Loucy (cell line): ENCODE measurements around the gene CD160.
"Not testable (repeated sequence)": the region's sequence is repeated elsewhere in the genome, so short reads cannot be mapped to it uniquely, and the experiment has no call there.

Experiments
- H2AFZ ChIP-seq: fragments of 200-600 bp; sonication (generic); 2 replicates; pipeline ENCODE4 v1.6.0; 2016; ENCODE audit warnings: antibody characterized with exemption, mild to moderate bottlenecking, low read length, moderate library complexity
- H3F3A ChIP-seq: fragments of 200-600 bp; 2 replicates; pipeline ENCODE4 v1.6.0; 2016; ENCODE audit warnings: antibody characterized with exemption, low read depth, mild to moderate bottlenecking
- H3K27me3 ChIP-seq: fragments of 200-600 bp; sonication (generic); 2 replicates; pipeline ENCODE4 v1.6.1; 2014; ENCODE audit warnings: low read length, mild to moderate bottlenecking; ENCODE audit not compliant: insufficient read depth, poor library complexity, severe bottlenecking
- H3K36me3 ChIP-seq: fragments of 200-600 bp; sonication (generic); 2 replicates; pipeline ENCODE4 v1.6.1; 2016; ENCODE audit warnings: low read length; ENCODE audit not compliant: insufficient read depth
- H3K4me1 ChIP-seq: fragments of 200-600 bp; sonication (generic); 2 replicates; pipeline ENCODE4 v1.5.1; 2014; ENCODE audit warnings: low read length, mild to moderate bottlenecking; ENCODE audit not compliant: insufficient read depth, poor library complexity, severe bottlenecking
- H3K4me2 ChIP-seq: fragments of 200-600 bp; sonication (generic); 2 replicates; pipeline ENCODE4 v1.6.0; 2014; ENCODE audit warnings: antibody characterized with exemption, low read length, low read depth, mild to moderate bottlenecking; ENCODE audit not compliant: poor library complexity, severe bottlenecking
- H3K4me3 ChIP-seq: fragments of 200-600 bp; sonication (generic); 2 replicates; pipeline ENCODE4 v1.5.1; 2014; ENCODE audit warnings: low read length, mild to moderate bottlenecking, mixed read lengths; ENCODE audit not compliant: poor library complexity, severe bottlenecking
- H3K79me2 ChIP-seq: fragments of 200-600 bp; sonication (generic); 2 replicates; pipeline ENCODE4 v1.6.1; 2014; ENCODE audit warnings: low read length; ENCODE audit not compliant: insufficient read depth
- H3K9ac ChIP-seq: fragments of 200-600 bp; sonication (generic); 2 replicates; pipeline ENCODE4 v1.6.0; 2014; ENCODE audit warnings: mild to moderate bottlenecking, low read depth, low read length, moderate library complexity; ENCODE audit not compliant: poor library complexity, severe bottlenecking
- H3K9me2 ChIP-seq: fragments of 200-600 bp; sonication (generic); replicated peaks from 2 replicates; pipeline ENCODE4 v1.6.1; 2016; ENCODE audit warnings: low read depth, low read length, mixed read lengths
- H3K9me3 ChIP-seq: fragments of 200-600 bp; sonication (generic); 2 replicates; pipeline ENCODE4 v1.6.1; 2014; ENCODE audit warnings: mild to moderate bottlenecking, antibody characterized with exemption, low read length, low read depth; ENCODE audit not compliant: insufficient read depth
- H4K20me1 ChIP-seq: fragments of 200-600 bp; sonication (generic); 2 replicates; pipeline ENCODE4 v1.6.0; 2014; ENCODE audit warnings: antibody characterized with exemption, low read length, mild to moderate bottlenecking; ENCODE audit not compliant: insufficient read depth, poor library complexity, severe bottlenecking
- CTCF ChIP-seq: fragments of 200-600 bp; sonication (generic); conservative IDR thresholded peaks from 2 replicates; pipeline ENCODE4 v1.5.1; 2014; ENCODE audit warnings: mild to moderate bottlenecking, antibody characterized with exemption, low read length
- EZH2phosphoT487 ChIP-seq: fragments of 200-600 bp; IDR thresholded peaks from 2 replicates; pipeline ENCODE4 v1.6.1; 2018; ENCODE audit warnings: antibody characterized with exemption, mild to moderate bottlenecking, moderate library complexity, borderline replicate concordance

CD160 gene

GRCh38 chr1:145719230-145720079 lies at the start of gene CD160:
CD160 (plus strand) TSS chr1:145719499; CDS start chr1:145728328, 8,829 bp downstream.
- Histone ChIP-seq H3F3A (no peaks in the 10 kb centered on the region), H3K9me3 (no peaks in the 10 kb centered on the region), H3K4me1 (no peaks in the 10 kb centered on the region), H3K9me2 (no peaks in the 10 kb centered on the region), H3K27me3 (no peaks in the 10 kb centered on the region), H4K20me1 (no peaks in the 10 kb centered on the region), H3K9ac (no peak within 1 kb of the TSS), H3K4me2 (no peak within 1 kb of the TSS), H3K36me3 (no peaks in the 10 kb centered on the region), H3K4me3 (no peak within 1 kb of the TSS), H3K79me2 (no peaks in the 10 kb centered on the region), H2AFZ (peak within 1 kb of the TSS; percentile 53; the same call in 1 of the 2 replicates)
- TF ChIP-seq CTCF (no peak), EZH2phosphoT487 (no peak)

- H3K27me3 ChIP-seq, H3F3A ChIP-seq, H3K4me1 ChIP-seq, H3K9me3 ChIP-seq, H3K36me3 ChIP-seq, H4K20me1 ChIP-seq, H3K4me2 ChIP-seq, H2AFZ ChIP-seq, H3K4me3 ChIP-seq, H3K79me2 ChIP-seq, H3K9me2 ChIP-seq, H3K9ac ChIP-seq: not testable (repeated sequence)
Measured at GRCh38 chr1:145670995-145671745, 48.1 kb upstream of the CD160 start.

- not testable (repeated sequence) for H3K4me3 ChIP-seq, H4K20me1 ChIP-seq, H3F3A ChIP-seq, H3K9ac ChIP-seq, H3K4me1 ChIP-seq, H3K9me2 ChIP-seq, H3K9me3 ChIP-seq, H2AFZ ChIP-seq, H3K27me3 ChIP-seq, H3K79me2 ChIP-seq, H3K36me3 ChIP-seq, H3K4me2 ChIP-seq
Measured at GRCh38 chr1:145673217-145673616, 46.1 kb upstream of the CD160 start.

GRCh38 chr1:145684858-145685257 lies 34.4 kb upstream of the CD160 start:
- not testable (repeated sequence) for H3K79me2 ChIP-seq, H3K36me3 ChIP-seq, H3K4me2 ChIP-seq, H3K9me2 ChIP-seq, H3K4me1 ChIP-seq, H3K27me3 ChIP-seq, H3F3A ChIP-seq, H3K4me3 ChIP-seq, H3K9me3 ChIP-seq, H4K20me1 ChIP-seq, H3K9ac ChIP-seq, H2AFZ ChIP-seq

GRCh38 chr1:145686078-145686477 lies 33.2 kb upstream of the CD160 start:
- H2AFZ ChIP-seq, H3F3A ChIP-seq, H4K20me1 ChIP-seq, H3K27me3 ChIP-seq, H3K36me3 ChIP-seq, H3K4me3 ChIP-seq, H3K9me2 ChIP-seq, H3K9me3 ChIP-seq, H3K79me2 ChIP-seq, H3K9ac ChIP-seq, H3K4me2 ChIP-seq, H3K4me1 ChIP-seq: not testable (repeated sequence)
